ENCODE results near the gene ADGRF5.

The ADGRF5 gene

GRCh38 chr6:46932526-46933319, 11.0 kb upstream of the ADGRF5 start:
- DNase-seq: no peak

GRCh38 chr6:46931416-46931815, 9.7 kb upstream of the ADGRF5 start:
- no peak for DNase-seq

- DNase-seq: no peak
These were observed 8.6 kb upstream of the ADGRF5 start for GRCh38 chr6:46930331-46930730.

- no peak for DNase-seq
These were observed 5.3 kb upstream of the ADGRF5 start for GRCh38 chr6:46927066-46927465.

- DNase-seq: no peak
These were observed 4.7 kb upstream of the ADGRF5 start for GRCh38 chr6:46926481-46926880.

- no peak for DNase-seq
These were observed 4.0 kb upstream of the ADGRF5 start for GRCh38 chr6:46925563-46926253.

GRCh38 chr6:46923476-46923875, 1.7 kb upstream of the ADGRF5 start:
- DNase-seq: no peak

GRCh38 chr6:46921059-46921458, 679 bp downstream of the ADGRF5 start:
- no peak for DNase-seq

- DNase-seq: no peak
These were observed 2.9 kb downstream of the ADGRF5 start for GRCh38 chr6:46918806-46919205.

GRCh38 chr6:46917002-46917545, 4.7 kb downstream of the ADGRF5 start:
- DNase-seq: no peak

GRCh38 chr6:46915866-46916265, 5.9 kb downstream of the ADGRF5 start:
- DNase-seq: no peak

- no peak for DNase-seq
These were observed 6.4 kb downstream of the ADGRF5 start for GRCh38 chr6:46915380-46915779.

- no peak for DNase-seq
These were observed 7.4 kb downstream of the ADGRF5 start for GRCh38 chr6:46914279-46914810.

- no peak for DNase-seq
These were observed 12.4 kb downstream of the ADGRF5 start for GRCh38 chr6:46909371-46909770.

- DNase-seq: no peak
These were observed 15.0 kb downstream of the ADGRF5 start for GRCh38 chr6:46906776-46907175.

GRCh38 chr6:46904117-46904516, 17.6 kb downstream of the ADGRF5 start:
- DNase-seq: no peak

GRCh38 chr6:46903175-46903574, 18.6 kb downstream of the ADGRF5 start:
- DNase-seq: no peak

GRCh38 chr6:46901882-46902314, 19.8 kb downstream of the ADGRF5 start:
- DNase-seq: no peak

GRCh38 chr6:46900266-46900665, 21.5 kb downstream of the ADGRF5 start:
- no peak for DNase-seq

- DNase-seq: no peak
These were observed 22.1 kb downstream of the ADGRF5 start for GRCh38 chr6:46899659-46900058.

- DNase-seq: no peak
These were observed 23.7 kb downstream of the ADGRF5 start for GRCh38 chr6:46898006-46898405.

GRCh38 chr6:46896871-46897270, 24.9 kb downstream of the ADGRF5 start:
- no peak for DNase-seq

- DNase-seq: no peak
These were observed 25.8 kb downstream of the ADGRF5 start for GRCh38 chr6:46895930-46896329.

GRCh38 chr6:46894433-46894832, 27.3 kb downstream of the ADGRF5 start:
- no peak for DNase-seq
